HG02973 (cell line): ENCODE results near the gene H2BK1.
A peak's percentile ranks its signal among the peaks of the same experiment; 100 is the strongest.

Source experiments
- ATAC-seq: cut with Tn5 transposase; IDR thresholded peaks from one replicate; pipeline ENCODE4 v1.9.1; 2021; ENCODE audit warnings: moderate library complexity; ENCODE audit not compliant: unreplicated experiment

The H2BK1 gene

DNA sequence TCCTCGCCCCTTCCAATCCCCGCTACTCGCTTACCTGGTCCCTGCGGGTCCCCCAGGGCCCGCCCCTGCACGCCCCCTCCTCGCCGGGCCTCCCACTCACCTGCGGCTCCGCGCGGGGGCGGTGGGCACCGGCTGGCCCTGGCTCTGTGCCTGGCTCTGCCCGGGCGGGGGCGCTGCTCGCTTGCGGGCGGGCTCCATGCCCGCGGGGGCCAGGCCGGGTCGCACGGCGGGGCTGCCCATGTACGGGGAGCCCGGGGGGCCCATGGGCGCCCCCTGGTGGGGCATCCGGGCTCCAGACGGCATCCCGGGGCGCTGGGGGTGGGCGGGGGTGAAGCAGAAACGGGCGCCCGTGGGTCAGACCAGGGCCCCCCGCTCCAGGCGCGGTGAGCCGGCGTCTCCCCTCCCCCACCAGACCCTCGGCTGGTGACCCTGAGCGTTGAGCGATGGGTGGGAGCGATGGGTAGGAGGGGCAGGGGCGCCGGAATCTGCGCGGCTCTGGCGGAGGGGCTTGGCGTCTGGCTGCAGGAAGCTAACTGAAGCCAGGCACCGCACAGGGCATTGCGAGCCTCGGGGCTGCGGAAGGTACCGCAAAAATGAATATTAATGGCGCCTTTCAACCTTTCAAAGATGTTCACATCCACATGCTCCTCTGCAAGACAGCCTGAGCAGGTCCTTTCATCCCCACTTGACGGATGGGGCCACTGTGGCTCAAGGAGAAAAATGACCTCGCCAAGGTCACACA lies 35.2 kb upstream of the H2BK1 start:
- no peak for ATAC-seq

DNA sequence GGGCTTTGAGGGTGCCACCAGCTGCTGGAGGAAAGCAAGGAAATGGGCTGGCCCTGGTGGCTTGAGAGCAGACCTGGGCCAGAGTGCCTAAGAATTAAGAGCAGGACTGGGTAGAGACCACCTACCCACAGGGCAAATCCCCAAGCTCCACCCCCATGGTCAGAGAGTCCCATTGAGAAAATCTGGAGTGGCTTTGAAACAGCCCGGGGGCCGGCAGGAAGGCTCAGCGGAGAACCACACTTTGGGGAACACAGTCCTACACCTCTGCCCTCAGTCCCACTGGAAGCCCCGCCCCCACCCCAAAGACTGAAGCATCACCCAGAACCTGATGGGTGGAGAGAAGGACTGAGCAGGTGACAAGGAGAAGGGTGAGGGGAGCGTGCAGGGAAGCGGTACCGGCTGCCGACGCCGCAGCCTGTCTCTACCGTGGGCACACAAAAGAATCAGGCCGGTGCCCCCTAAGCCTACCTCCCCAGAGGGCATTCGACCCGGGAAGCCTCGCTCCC lies 34.6 kb upstream of the H2BK1 start:
- ATAC-seq, result no peak

DNA sequence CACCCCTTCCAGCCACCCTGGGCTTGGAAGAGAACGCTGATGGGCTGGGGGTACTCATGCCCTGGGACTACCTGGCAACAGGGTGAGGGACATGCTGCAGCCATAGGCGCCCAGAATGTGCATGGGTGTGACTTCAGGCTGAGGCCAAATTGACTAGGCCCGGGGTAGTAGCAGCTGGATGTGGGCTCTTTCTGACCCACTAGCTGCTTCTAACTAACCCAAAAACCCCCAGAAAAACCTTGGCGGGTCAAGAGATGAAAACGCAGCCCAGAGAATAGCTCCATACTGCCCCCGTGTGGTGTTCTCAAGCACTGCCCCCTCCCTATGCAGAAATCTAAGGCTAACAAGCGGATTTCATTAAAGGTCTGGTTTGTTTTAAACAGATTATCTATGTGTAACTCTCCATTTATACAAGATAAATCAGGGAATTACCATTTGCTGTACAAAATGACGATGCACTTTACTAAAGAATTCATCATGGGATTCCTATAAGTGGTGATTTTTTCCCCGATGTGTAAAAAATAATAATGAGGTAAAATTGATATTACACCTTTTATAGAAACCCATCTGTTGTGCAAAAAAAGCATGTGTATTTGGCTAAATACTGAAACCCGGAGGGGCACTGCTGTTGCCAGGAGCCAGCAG lies 34.0 kb upstream of the H2BK1 start:
- no peak for ATAC-seq

DNA sequence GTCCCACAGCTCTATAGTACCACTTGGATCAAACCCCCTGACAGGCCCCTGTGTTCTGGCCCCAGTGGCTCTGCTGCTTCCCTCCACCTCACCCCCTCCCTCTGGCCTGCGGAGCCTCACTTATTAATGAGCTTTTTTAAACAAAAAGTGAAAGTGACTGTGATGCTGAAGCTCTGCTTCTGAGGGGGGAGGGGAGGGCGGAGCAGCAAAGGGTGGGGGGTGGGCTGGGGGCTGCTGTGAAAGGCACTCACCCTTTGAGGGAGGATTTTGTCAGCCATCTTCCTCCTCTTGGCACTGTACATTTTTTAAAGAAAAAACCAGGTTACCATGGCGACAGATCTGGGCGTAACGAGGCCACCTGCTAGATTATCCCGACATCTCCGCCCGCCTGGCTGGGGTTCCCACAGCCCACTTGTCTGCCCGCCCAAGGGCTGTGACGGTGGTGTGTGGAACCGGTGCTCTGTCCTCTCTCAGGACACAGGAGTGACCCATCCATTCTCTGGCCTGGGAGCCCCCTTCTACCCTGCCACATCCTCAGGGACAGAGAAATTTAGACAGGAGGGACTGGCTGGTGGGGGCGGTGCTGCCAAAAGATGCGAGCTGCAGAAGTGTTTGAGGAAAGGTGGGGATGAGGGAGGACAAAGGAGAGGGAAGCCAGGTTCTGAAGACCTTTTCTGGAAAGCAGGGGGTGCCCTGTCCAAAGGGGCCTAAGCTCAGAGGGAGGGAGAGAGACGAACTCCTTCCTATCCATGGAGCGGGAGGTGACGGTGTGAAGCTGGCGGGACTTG lies 33.3 kb upstream of the H2BK1 start:
- ATAC-seq, result peak; percentile 43

DNA sequence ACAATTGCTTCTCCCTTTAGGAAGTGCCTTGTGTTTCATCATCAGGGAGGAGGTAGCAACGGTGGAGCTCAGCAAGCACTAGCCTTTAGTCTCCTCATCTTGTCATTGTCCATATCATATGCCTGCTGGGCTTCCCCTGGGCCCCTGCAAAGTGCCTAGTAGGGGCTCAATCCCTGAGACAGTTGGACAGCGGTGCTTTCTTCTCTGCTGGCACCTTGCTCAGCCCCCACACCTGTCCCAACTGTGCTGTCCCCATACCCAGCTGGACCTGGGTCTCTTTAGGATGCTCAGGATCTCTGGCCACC lies 32.7 kb upstream of the H2BK1 start:
- ATAC-seq, result no peak

DNA sequence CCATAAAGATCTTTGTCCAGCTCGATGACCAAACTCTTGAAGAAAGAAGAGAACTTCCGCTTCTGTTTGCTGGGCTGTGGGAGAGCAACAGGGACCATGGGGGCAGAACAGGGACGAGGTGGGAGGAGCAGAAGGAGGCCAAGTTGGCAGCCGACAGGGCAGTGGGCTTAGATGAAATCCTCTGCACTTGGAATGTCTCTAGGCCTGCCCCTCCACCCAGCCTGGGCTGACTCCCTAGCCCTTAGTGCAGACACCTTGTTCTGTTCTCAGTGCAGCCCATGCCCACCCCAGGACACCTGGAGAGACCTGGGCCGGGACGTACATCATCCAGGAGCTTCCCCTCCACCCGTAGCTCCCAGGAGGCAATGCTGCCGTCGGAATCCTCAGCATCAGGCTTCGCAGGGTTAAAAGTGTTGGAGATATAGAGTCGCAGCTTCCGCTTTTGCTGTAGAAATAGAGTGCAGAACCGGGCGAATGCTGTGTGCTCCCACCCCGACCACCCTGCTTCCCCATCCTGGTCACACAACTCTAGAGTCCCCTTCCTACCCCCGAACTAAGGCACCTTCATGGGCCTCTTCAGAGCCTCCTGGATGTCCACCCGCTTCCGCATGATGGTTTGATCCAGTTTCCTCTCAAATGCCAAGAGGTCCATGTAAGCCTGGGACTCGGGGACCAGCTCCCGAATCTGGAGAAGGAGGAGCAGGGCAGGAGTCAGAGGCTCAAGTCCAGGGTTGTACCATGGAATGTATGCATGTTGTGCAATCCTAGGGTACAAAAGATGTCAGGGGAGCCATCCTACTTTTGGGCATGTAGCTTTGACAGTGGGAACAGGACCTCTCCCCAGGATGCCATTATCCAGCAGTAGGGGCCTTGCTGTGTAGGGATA lies 32.1 kb upstream of the H2BK1 start:
- no peak for ATAC-seq

DNA sequence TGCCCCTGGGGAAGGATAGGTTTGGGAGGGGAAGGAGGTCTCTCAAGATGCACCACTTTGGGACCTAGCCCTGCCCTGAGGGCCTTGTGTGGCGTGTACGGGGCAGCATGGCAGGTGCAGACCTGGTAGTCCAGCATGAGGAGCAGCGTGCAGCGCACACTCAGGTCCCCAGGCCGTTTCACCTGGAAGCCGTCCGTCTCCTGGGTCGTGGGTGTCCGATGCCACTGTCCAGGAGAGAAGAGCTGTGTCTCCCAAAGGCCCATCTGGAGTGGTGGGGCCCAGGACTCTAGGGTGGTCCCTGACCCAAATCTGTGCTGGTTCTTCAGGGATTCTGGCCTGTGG lies 31.4 kb upstream of the H2BK1 start:
- ATAC-seq, result no peak

DNA sequence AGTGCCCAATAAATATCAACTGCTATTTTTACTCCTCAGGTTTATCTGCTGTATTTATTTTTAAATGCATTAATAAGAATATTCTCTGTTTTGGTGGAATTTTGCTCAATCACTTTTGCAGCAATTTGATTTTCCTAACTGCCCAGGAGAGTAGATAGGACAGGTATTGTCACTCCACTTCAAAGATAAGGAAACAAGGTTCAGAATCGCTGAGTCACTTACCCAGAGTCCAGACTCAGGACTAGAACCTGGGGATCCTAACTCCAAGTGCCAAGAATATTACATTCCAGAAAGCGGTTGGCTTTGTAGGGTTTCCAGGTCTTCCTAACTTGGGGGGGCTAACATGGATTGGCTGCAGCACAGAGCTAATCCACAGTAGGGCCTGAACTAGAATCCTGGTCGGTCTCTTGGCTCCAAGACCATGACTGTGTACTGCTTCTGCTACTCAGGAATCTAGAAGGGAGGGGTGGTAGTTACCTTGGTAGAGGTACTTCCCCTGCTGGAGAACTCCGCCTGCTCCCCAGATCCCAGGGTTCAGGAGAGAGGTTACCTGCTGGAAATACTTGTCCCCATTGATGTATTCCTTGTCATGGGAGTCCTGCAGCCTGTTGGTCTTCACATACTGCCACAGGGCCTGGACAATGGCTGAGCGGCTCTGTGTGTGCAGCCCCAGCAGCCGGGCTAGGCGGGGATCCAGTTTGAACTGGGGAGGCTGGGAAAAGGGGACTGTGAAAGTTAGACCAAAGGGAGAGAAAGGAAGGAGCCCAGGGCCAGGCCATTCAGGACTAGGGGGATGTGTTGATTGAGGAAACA lies 30.9 kb upstream of the H2BK1 start:
- no peak for ATAC-seq

DNA sequence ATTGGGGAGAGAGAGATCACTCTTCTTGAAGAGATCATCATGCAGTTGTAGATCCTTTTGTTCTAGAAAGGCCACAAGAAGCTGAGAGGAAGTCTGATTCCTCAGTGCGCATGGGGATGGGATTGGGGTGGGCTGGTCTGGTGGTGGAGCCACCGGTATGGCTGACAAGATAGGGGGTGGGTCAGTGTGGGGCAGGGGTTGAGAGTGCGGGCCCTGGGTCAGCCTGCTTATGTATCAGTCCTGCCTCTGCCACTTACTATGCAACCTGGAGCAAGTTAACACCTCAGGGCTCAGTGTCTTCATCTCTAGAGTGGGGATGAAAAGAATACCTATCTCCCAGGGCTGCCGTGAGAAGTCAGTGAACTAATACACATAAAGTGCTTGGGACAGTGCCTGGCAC lies 30.2 kb upstream of the H2BK1 start:
- ATAC-seq, result no peak

DNA sequence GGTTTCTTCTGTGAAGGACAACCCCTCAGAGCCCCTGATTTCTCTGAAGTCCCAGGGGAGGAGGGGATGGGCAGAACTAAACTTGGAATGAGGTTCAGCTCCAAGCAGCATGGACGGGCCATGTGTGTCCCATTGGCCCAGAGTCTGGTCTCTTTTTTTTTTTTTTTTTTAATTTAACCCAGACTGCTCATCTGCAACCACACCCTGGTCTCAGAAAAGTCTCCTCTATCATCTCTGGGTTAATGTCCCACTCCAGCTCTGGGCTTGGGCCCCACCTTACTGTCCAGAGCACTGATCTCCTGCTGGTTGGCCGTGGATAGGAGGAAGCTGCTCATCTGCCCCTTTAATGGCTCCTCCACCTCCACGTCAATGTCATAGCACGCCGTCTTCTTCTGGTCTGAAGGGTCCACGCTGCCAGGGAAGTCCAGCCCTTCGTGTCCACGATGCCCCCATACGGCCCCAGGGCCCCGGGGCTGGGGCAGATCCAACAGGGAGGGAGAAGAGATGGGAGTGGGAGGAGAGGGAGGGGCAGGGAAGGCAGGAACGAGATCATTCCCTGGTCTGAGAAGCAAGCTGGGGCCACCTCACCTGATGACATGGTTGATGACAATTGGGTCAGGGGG lies 29.7 kb upstream of the H2BK1 start:
- no peak for ATAC-seq

DNA sequence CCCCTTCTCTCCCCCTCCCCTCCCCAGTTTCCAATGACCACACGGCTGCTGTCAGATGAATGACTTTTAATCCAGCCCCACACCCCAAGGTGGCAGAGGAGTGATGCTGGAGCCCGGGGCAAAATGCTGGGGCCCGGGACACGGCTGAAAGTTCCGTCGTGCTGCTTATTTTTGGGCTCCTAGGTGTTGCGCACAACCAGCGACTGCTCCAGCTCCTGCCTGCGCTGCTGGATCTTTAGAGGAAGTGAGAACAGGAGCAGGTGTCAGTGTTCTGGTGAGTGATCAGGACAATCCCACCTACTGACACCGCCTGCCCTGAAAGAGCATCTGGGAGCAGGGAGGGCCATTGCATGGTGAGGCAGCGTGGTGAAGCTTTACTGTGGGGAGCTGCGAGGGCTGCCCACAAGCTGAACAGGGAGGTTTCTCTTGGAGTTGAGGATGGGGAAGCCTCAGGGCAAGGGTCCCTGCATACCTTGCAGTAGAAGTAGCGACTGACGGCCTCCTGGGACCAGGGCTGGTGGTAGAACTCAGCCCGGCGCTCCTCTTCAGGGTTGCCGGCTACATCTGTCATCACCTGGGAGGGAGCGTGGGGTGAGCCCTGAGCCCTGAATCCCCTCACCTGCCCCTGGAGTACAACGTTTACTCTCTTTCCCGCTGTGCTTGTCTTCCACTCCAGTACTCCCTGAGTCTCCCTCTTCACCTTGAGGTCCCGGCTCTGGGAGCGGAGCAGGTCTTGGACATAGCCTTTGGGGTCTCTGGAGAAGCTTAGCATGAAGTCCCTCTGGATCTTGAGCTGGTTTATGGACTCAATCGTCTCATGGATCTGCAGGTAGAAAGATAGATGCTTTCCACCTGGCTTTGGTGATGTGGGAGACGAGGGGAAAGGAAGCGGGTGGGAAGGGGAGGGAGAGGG lies 28.9 kb upstream of the H2BK1 start:
- no peak for ATAC-seq

DNA sequence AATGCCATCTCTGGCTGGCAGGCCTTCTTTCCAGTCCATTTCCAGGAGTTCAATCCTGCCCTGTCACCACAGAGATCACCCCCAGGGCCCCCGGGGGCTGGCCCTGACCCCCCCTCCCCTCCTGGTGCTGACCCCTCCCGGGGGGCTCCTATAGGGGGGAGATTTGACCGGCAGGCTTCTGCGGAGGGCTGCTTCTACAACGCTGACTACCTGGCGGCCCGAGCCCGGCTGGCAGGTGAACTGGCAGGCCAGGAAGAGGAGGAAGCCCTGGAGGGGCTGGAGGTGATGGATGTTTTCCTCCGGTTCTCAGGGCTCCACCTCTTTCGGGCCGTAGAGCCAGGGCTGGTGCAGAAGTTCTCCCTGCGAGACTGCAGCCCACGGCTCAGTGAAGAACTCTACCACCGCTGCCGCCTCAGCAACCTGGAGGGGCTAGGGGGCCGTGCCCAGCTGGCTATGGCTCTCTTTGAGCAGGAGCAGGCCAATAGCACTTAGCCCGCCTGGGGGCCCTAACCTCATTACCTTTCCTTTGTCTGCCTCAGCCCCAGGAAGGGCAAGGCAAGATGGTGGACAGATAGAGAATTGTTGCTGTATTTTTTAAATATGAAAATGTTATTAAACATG lies 28.0 kb upstream of the H2BK1 start:
- ATAC-seq, result no peak

DNA sequence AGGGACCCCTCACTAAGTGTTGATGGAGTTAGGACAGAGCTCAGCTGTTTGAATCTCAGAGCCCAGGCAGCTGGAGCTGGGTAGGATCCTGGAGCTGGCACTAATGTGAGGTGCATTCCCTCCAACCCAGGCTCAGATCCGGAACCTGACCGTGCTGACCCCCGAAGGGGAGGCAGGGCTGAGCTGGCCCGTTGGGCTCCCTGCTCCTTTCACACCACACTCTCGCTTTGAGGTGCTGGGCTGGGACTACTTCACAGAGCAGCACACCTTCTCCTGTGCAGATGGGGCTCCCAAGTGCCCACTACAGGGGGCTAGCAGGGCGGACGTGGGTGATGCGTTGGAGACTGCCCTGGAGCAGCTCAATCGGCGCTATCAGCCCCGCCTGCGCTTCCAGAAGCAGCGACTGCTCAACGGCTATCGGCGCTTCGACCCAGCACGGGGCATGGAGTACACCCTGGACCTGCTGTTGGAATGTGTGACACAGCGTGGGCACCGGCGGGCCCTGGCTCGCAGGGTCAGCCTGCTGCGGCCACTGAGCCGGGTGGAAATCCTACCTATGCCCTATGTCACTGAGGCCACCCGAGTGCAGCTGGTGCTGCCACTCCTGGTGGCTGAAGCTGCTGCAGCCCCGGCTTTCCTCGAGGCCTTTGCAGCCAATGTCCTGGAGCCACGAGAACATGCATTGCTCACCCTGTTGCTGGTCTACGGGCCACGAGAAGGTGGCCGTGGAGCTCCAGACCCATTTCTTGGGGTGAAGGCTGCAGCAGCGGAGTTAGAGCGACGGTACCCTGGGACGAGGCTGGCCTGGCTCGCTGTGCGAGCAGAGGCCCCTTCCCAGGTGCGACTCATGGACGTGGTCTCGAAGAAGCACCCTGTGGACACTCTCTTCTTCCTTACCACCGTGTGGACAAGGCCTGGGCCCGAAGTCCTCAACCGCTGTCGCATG lies 27.2 kb upstream of the H2BK1 start:
- no peak for ATAC-seq

DNA sequence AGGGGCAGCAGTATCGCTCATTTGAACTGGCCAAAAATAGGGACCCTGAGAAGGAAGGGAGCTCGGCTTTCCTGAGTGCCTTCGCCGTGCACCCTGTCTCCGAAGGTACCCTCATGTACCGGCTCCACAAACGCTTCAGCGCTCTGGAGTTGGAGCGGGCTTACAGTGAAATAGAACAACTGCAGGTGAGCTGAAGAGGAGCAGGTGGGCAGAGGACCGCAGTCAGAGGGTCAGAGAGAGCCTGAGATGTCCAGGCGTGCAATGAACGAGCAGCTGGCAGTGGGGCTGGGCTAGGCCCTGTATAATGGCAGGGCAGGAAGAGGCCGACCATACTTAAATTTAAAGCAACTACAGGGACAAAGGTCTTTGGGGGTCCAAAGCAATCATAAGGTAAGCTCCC lies 26.1 kb upstream of the H2BK1 start:
- no peak for ATAC-seq

DNA sequence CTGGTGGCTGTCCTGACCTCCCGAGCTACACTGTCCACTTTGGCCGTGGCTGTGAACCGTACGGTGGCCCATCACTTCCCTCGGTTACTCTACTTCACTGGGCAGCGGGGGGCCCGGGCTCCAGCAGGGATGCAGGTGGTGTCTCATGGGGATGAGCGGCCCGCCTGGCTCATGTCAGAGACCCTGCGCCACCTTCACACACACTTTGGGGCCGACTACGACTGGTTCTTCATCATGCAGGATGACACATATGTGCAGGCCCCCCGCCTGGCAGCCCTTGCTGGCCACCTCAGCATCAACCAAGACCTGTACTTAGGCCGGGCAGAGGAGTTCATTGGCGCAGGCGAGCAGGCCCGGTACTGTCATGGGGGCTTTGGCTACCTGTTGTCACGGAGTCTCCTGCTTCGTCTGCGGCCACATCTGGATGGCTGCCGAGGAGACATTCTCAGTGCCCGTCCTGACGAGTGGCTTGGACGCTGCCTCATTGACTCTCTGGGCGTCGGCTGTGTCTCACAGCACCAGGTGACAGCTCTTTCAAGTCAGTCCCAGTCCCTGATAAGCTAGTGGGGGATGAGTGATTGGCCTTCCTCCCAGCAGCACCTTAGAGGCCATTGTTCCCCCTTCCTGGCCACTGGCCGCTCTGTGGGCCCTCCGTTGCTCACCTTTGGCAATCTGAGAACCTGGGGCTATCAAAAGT lies 25.0 kb upstream of the H2BK1 start:
- no peak for ATAC-seq

DNA sequence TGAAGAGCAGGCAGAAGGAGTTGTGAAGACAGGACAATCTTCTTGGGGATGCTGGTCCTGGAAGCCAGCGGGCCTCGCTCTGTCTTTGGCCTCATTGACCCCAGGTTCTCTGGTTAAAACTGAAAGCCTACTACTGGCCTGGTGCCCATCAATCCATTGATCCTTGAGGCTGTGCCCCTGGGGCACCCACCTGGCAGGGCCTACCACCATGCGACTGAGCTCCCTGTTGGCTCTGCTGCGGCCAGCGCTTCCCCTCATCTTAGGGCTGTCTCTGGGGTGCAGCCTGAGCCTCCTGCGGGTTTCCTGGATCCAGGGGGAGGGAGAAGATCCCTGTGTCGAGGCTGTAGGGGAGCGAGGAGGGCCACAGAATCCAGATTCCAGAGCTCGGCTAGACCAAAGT lies 23.5 kb upstream of the H2BK1 start:
- no peak for ATAC-seq
